Chondrocyte (in vitro differentiated cells): ENCODE results near the gene TBX21. TPM values are rescaled to one million over a fixed set of nuclear protein-coding genes. Genes with fewer than 3 reads are reported as not detected.
A peak's percentile ranks its signal among the peaks of the same experiment; 100 is the strongest.

Source experiments
- DNase-seq: peaks from one replicate; pipeline ENCODE4 v3.0.0; 2021; ENCODE audit warnings: mixed read lengths, low spot score
- H3K27ac Mint-ChIP-seq: one replicate; pipeline ENCODE4 v1.8.0; 2021; ENCODE audit warnings: mild to moderate bottlenecking, moderate library complexity, mixed read lengths; ENCODE audit not compliant: unreplicated experiment
- H3K27me3 Mint-ChIP-seq: 2 replicates; pipeline ENCODE4 v1.8.0; 2021; ENCODE audit warnings: low read depth, mixed read lengths
- H3K36me3 Mint-ChIP-seq: 2 replicates; pipeline ENCODE4 v1.8.0; 2021; ENCODE audit warnings: low read depth, mixed read lengths
- H3K4me1 Mint-ChIP-seq: 2 replicates; pipeline ENCODE4 v1.8.0; 2021; ENCODE audit warnings: low read depth, mild to moderate bottlenecking, mixed read lengths
- H3K4me3 Mint-ChIP-seq: one replicate; pipeline ENCODE4 v1.8.0; 2021; ENCODE audit warnings: mild to moderate bottlenecking, moderate library complexity, mixed read lengths; ENCODE audit not compliant: unreplicated experiment
- H3K9me3 Mint-ChIP-seq: 2 replicates; pipeline ENCODE4 v1.8.0; 2021; ENCODE audit warnings: low read depth, mixed read lengths
- CTCF ChIP-seq: fragments of 200-600 bp; sonication (generic); IDR thresholded peaks from 2 replicates; pipeline ENCODE4 v1.5.0; 2021; ENCODE audit warnings: antibody characterized with exemption, mild to moderate bottlenecking, moderate library complexity
- total RNA-seq: library from RNA; stranded (reverse); gene quantifications from 3 replicates; pipeline ENCODE4 v1.2.1, GENCODE V29; 2021

TBX21 gene
- total RNA-seq, 1 donor from 2014 or later: not detected

GRCh38 chr17:47727704-47728036, 5.4 kb upstream of the TBX21 start:
- Mint-ChIP-seq H3K9me3 (no peaks in the 10 kb centered on the region), H3K27me3 (peaks cover 59% of the 10 kb centered on the region), H3K36me3 (no peaks in the 10 kb centered on the region), H3K4me3 (no peak overlapping the region), H3K4me1 (no peaks in the 10 kb centered on the region), H3K27ac (no peak overlapping the region)
- TF ChIP-seq CTCF: no peak
- DNase-seq: peak; percentile 76

- no peaks in the 10 kb centered on the region for H3K4me1 Mint-ChIP-seq
- no peaks in the 10 kb centered on the region for H3K9me3 Mint-ChIP-seq
- no peaks in the 10 kb centered on the region for H3K36me3 Mint-ChIP-seq
- peaks cover 57% of the 10 kb centered on the region for H3K27me3 Mint-ChIP-seq
- no peak overlapping the region for H3K4me3 Mint-ChIP-seq
- no peak overlapping the region for H3K27ac Mint-ChIP-seq
- TF ChIP-seq CTCF: no peak
- peak; percentile 28 for DNase-seq
These were observed 4.7 kb upstream of the TBX21 start for GRCh38 chr17:47728214-47728877.

- Mint-ChIP-seq H3K9me3 (no peaks in the 10 kb centered on the region), H3K4me1 (peaks cover 3% of the 10 kb centered on the region), H3K36me3 (no peaks in the 10 kb centered on the region), H3K27me3 (peaks cover 60% of the 10 kb centered on the region), H3K27ac (no peak overlapping the region), H3K4me3 (no peak overlapping the region)
- DNase-seq: peak; percentile 36
- TF ChIP-seq CTCF: no peak
These were observed 3.6 kb upstream of the TBX21 start for GRCh38 chr17:47729476-47729875.

GRCh38 chr17:47730681-47731080, 2.4 kb upstream of the TBX21 start:
- H3K27ac Mint-ChIP-seq: no peak overlapping the region

GRCh38 chr17:47731396-47731795, 1.6 kb upstream of the TBX21 start:
- no peaks in the 10 kb centered on the region for H3K9me3 Mint-ChIP-seq
- H3K27ac Mint-ChIP-seq: no peak overlapping the region
- H3K27me3 Mint-ChIP-seq: peaks cover 60% of the 10 kb centered on the region
- no peaks in the 10 kb centered on the region for H3K36me3 Mint-ChIP-seq
- DNase-seq: peak; percentile 25
- H3K4me3 Mint-ChIP-seq: no peak overlapping the region
- H3K4me1 Mint-ChIP-seq: peaks cover 3% of the 10 kb centered on the region
- no peak for TF ChIP-seq CTCF

More at GRCh38 chr17:47730681-47731080, 2.4 kb upstream of the TBX21 start:
- peak; percentile 52 for DNase-seq
- H3K36me3 Mint-ChIP-seq: no peaks in the 10 kb centered on the region
- H3K4me1 Mint-ChIP-seq: peaks cover 3% of the 10 kb centered on the region
- TF ChIP-seq CTCF: no peak
- no peak overlapping the region for H3K4me3 Mint-ChIP-seq
- H3K9me3 Mint-ChIP-seq: no peaks in the 10 kb centered on the region
- H3K27me3 Mint-ChIP-seq: peaks cover 63% of the 10 kb centered on the region
